Activated CD8-positive, alpha-beta memory T cell treated with anti-CD3 and anti-CD28 coated beads, Interleukin-2, amount 50 U/mL, for 1 hour (primary cell): ENCODE measurements around the gene LMNA.
"Not testable (repeated sequence)": the region's sequence is repeated elsewhere in the genome, so short reads cannot be mapped to it uniquely, and the experiment has no call there.

ENCODE experiments used
- DNase-seq: peaks from one replicate; pipeline ENCODE4 v3.0.0-alpha.2; 2020; ENCODE audit errors: extremely low read depth

LMNA gene

DNA sequence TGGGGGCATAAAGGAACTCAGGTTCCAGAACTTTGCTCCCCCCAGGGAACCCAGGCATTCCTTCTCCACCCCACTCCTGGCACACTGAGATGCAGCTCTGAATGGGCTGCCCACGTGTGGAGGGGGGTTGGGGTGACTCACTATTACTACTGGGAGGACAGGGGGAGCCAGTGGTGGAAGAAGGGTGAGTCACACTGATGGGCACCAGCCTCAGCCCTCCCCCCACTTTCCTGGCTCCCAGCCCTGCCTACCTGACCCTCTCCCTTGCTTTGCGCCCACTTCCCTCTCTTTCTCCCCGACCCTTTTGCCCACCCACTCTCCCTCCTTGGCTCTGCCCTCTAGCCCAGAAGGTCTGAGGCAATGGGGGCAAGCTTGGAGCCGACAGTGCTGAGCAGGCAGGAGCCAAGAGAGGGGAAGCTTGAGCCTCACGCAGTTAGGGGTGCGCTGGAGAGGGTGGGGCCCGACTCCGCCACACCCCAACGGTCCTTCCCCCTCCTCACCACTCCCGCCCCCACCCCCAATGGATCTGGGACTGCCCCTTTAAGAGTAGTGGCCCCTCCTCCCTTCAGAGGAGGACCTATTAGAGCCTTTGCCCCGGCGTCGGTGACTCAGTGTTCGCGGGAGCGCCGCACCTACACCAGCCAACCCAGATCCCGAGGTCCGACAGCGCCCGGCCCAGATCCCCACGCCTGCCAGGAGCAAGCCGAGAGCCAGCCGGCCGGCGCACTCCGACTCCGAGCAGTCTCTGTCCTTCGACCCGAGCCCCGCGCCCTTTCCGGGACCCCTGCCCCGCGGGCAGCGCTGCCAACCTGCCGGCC, at the start of gene LMNA:
TSS of gene LMNA (plus strand) at position 611 of the 818 bp plus-strand sequence. CDS start 208 bp downstream, outside the sequence.
- DNase-seq: peak; percentile 77

DNA sequence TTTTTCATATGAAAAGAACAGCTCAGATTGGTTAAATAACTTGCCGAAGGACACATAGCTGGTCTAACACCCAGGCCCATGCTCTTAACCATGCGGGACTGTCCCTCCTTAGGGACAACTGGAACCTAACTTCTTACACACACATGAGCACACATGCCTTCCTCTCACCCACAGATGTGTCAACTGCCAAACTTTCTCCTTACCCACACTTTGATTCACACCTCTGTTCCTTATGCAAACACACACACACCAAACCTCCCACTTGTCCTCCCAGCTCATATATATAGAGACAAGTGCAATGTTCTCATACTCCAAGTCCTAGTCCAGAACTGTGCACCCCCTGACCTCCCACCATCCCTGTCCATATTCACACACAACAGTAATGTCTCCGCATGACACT, 49.3 kb upstream of the LMNA start:
- DNase-seq: no peak

DNA sequence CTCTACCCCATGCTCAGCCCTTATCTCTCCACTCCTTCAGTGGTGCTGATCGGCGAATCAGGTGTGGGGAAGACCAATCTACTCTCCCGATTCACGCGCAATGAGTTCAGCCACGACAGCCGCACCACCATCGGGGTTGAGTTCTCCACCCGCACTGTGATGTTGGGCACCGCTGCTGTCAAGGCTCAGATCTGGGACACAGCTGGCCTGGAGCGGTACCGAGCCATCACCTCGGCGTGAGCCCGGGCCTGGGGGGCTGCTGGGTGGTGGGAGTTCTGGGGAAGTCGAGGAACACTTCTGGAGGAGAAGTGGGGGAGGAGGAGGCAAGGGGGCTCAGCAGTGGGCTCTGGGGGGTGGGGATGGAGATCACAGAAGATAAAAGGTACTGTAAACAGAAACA, 48.6 kb upstream of the LMNA start:
- no peak for DNase-seq

DNA sequence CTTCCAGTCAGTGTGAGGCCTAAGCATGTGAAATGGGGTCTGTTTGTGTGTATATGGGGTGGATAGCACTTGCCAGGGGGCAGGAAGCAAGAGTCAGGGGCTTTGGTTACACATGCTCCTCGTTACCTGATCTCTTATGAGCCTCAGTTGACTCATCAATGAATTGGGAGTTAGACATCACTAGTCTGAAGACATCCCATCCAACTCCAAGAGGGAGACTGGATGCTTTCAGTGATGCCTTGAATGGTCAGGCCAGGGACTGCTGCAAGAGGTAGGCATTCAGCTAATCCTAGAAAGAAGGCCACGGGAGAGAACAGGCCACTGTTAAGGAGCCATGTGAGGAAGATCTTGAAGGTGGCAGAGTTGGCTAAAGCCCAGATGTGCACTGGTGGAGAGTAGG, 47.2 kb upstream of the LMNA start:
- no peak for DNase-seq

DNA sequence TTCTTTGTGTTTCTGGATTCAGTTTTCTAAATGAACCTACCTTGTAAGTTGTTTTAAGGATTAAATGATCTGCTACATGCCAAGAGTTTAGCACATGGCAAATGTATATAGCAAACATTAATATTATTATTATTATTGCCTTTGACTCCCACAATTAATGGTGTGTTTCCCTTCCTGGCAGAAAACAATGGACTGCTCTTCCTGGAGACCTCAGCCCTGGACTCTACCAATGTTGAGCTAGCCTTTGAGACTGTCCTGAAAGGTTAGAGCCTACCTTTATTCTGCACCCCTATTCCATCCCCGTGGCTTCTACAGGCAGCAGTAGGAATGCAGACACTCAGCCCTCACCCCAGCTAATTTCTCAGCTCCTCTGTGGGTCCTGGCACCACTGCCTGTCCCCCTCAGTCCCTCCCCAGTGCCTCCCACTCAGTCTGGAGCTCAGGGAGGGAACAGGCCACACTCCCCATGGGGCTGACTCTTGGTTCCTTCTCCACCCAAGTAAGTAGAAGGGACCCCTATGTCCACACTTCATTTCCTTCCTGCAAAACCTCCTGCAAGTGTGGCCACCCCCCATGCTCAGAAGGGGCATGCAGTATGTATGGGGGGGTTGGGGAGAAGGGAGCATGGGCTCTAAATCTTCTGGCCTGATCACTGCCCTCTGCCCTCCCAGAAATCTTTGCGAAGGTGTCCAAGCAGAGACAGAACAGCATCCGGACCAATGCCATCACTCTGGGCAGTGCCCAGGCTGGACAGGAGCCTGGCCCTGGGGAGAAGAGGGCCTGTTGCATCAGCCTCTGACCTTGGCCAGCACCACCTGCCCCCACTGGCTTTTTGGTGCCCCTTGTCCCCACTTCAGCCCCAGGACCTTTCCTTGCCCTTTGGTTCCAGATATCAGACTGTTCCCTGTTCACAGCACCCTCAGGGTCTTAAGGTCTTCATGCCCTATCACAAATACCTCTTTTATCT, 44.7 kb upstream of the LMNA start:
- DNase-seq: no peak

DNA sequence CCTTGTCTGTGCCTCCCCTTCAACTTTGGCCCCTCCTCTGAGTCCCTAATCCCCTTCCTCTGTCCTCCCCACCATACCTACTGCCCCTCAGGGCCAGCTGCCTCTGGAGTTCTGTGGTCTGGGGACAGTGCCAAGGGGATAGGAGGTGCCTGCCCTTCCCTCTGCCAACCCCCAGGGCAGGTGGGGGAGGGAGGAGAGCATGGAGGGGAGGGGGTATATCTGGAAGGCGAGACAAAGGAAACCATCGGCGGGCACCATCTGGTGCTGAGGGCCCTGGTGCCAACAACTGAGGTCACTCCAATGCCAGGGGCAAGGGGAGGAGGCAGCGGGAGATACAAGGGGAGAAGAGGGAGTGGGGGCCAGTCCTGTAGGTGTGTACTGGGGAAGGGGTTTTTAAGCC, 44.0 kb upstream of the LMNA start:
- DNase-seq: no peak

DNA sequence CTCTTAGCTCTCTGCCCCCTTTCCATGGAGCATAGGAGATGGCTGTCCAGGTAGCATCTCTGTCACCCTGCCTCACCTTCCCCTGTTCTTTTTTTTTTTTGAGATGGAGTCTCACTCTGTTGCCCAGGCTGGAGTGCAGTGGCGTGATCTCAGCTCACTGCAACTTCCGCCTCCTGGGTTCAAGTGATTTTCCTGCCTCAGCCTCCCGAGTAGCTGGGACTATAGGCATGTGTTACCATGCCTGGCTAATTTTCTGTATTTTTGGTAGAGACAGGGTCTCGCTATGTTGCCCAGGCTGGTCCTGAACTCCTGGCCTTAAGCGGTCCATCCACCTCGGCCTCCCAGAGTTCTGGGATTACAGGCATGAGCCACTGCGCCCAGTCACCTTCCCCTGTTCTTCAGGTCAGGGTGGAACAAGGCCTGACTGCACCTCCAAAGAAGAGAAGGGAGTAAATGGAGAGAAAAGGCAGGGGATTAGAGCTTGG, 43.1 kb upstream of the LMNA start:
- DNase-seq: not testable (repeated sequence)

DNA sequence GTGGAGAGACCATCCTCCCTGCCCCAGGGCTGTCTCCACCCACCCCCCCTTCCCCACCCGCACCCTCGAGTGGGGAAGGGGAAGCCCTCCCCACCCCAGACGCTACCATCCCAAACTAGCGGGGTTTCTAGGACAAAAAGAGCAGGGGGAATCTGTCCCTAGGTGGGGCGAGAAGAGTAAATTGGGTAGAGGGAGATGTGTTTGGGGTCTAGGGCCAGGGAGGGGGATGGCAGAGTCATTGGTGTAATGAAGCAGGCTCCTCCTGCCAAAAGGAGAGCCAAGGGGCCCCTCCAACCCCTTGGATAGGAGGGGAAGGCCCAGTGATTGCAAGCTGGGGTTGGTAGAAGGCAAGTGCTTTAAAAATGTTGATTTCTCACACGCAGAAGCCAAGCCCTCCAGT, 42.3 kb upstream of the LMNA start:
- DNase-seq: no peak

DNA sequence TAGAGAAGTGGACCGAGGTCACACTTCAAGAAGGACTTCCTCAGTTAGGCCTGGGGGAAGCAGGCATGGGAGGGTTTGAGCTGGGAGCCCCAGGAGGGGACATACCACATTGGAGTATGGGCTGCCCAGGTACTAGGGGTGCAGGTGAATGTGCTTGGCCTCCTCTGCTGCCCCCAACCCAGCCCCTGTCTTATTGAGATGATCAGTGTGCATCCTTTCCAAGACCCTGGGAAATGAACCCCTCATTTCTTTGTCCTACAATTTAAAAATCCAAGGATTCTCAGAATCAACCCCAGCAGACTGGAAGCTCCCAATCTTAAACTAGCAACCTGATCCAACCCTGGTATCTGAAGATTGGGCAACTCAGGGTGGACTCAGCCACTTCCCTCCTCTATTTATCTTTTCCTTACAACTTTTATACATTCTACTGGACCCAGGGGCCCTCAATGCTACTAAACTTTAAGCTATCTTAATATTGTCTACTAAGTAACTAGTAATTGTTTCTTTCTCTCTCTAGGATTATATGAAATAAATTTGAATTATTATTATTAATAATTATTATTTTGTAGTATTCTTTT, 41.3 kb upstream of the LMNA start:
- DNase-seq: no peak

DNA sequence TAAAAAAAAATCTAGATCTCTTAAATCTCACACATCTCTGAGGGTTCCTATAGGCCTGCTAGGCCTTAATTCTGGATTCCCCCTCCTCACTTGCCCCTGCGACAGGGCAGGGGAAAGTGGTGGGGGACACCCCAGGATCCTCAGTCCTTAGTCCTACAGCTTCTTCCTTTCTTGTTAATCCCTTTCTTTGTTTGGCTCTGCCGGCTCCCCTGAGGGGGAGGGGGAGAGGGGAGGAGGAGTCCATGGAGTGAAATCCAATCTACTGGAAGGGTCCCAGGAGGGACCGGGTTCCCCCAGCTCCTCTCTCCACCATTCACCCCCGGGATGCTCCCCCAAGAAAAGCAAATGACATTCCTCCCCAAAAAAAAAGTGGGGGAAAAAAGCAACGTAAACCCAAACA, 40.8 kb upstream of the LMNA start:
- no peak for DNase-seq

DNA sequence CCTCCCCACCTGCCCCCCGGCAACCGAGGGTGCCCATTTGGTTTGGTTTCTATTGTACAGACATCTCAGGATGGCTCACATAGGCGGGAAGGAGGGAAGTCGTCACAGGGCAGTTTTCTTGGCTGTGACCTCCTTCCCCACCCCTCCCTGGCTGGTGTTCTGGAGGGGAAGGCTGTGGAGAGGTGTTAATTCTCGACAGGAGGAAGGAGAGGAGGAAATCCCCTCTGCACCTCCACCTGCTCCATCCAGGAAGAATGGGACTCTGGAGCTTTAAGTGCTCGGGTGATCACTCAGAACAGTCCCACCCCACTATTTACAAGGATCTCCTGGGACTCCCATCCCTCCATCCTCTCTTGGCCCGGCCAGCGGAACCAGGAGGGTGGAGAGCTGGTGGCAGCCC, 39.9 kb upstream of the LMNA start:
- no peak for DNase-seq

DNA sequence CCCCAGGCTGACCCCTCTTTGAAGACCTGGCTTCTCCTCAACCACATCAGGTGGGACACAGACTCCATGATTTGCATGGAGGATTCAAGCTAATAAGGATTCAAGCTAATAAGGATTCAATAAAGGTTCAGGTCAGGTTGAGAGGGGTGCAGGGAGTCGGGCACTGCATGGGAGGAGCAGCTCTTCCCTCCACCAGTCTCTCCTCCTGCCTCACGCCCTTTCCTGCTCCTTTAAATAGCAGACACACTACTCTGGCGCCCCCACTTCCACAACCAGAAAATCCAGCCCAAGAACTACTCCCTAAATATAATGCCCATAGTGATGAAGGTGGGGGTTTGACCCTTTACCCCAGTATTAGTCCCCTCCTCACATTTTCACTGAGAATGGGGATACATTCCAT, 39.3 kb upstream of the LMNA start:
- no peak for DNase-seq

DNA sequence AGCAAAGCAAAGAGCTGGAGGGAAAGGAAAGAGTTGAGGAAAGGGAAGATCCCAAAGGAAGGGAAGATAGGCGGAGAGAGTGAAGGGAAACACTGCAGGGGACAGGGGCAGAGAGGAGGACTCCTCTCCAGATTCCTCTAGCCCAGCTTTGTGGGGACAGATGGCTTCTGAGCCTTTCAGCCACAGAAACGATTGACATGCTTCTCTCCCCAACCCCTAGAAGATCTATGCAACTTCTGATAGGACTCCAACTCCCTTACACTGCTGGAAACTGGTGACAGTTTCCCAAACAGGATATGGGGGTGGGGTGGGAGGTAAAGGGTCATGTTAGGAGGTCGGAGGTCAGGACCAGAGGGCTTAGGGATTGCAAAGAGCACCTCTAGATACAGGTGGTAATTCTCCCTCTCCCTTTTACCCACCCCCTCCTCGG, 38.7 kb upstream of the LMNA start:
- DNase-seq: no peak

DNA sequence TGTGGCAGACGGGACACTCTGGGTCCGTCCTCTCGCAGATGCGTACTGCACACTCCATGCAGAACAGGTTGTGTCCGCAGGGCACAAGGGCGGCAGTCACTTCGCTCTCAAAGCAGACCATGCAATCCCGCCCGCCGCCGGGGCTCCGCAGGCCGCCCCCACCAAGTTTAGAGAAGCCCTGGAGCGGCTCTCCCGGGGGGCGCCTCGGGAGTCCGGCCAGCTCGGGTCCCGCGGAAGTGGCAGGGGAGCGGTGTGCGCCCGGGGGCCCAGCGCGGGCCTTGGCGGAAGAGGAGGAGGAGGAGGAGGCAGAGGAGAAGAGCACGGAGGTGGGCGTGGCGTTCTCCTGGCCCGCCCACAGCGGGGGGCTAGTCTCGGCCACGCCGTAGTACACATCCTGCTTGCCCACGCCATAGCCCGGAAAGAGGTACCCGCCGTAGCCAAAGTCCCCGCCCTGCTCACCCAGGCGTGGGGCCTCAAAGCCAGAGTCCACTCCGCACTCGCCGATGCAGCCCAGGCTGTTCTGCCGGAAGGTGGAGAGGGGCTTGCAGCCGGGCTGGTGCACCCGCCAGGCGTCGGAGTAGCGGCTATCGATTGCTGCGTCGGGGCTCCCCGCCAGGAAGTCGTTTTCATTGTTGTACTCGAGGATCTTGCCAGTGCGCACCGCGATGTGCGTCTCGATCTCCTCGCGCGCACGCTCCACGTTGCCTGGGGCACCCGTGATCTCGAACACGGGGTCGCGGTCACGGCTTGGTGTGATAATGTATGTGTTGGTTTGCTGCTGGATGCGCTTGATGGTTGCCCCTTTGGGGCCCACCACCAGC, 37.7 kb upstream of the LMNA start:
- DNase-seq: no peak

DNA sequence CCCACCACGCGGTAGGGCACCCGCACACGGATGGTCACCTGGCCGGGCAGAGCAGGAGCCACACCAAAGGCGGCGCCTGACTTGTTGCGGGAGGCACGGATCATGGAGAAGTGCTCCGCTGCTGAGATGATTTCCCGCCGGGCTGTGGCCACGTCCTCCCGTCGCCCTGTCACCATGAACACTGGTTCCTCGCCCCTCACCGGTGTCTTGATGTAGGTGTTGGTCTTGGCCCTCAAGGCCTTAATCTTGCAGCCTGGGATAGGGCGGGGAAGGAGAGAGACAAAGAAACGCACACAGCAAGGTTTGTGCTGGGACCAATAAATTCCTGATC, 37.1 kb upstream of the LMNA start:
- DNase-seq: no peak

DNA sequence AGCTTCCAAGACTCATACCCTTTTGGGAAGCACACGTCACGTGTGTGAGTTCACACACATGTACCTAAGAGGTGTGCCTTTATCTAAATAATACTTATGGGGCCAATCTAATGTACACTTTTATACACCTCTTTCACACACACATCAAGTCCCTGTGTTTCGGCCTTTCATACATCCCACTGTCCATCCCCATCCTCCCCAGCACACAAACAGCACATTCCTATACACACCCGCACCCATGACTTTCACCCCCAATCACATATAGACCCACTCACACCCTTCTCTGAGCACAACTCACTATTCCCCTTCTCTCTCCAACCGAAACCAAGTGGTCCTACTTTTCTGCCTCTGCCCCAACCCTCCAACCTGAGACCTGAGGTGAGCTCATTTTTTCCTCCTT, 35.8 kb upstream of the LMNA start:
- no peak for DNase-seq

DNA sequence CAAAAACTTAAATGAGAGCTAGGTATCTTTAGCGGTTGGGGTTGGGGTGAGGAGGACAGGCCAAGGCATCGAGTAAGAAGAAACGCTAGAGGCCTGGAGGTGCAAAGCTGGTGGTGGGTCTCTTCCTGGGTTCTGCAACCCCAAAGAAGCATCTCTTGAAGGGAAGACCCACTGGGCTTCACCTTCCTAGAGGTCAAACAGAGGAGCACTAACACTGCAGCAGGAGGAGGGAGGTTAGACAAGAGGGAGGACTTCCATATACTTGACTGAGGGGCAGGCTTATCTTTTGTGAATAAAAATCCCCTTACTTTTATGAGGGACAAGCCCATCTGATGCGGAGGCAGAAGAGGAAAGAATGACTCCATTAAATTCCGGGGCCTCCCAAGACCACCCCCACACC, 34.7 kb upstream of the LMNA start:
- no peak for DNase-seq

DNA sequence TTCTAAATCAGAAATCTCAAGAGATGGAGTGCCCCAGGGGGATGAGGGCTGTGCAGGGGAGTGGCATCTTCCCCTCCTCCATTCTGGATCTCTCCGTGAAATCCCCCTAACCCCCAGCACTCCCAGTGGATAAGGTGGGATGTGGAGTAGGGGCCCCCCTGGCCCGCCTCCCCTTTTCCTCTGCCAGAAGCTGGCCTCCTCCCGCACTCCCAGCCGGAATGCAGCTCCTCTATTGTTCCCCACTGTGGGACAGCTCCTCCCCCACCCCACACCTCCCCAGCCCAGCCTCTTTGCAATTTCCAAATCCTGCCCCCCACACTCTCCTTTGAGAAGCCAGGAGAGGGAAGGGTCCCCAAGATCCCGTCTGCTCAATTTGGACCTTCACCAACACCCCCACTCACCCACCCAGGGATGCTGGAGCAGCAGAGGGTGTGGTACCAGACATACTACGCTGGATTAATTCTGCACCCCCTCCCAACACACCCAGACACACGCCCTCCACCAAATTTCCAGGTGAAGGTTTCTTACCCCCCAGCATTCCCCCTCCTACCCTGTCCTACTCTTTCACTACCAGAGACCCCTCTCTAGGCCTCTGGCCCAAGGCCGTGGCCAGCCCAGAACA, 34.2 kb upstream of the LMNA start:
- DNase-seq: no peak

DNA sequence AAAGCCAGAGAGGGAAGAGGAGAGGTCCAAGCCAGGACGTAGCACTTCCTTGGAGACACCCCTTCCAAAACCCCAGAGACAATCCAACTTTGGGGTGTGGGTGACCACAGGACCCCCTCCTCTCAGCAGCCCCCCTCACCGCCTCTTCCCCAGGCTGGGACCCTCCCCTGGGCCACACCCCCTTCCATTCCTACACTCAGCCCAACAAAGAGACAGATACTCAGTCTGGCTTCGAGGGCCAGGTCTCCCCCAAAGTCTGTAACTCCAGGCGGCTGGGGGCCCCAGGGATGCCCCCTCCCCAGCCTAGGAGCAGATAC, 33.7 kb upstream of the LMNA start:
- DNase-seq: no peak

DNA sequence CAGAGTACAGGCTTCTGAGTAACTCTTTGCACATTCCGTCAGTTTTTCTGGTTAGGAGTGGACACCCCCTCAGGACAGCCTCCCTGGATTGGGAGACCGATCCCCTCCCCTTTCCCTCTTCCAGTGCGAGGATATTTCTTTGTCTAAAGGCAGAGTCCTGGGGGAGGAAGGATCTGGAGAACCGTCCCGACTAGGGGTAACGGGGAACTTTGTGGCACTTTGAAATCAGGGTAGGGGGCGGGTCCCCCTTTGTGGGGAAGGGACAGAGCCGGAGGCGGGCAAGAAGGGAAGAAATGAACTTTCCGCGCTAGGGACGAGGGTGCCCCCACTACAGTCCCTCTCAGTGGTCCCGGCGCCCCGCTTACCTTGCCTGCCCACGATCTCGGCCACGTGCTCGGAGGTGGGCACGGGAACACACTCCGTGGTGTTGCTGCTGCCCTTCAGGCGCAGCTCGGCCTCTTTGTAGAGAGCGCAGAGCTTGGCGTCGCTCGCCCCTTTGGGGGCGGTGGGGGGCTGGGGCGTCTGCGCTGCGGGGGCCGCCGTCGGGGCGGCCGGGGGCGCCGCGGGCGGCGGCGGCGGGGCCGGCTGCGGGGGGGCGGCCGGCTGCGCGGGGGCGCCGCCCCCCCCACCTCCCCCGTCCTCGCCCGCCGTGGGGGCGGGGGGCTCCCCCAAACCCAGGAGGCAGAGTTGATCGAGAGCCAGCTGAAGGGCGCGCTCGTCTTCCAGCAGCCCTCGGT, 33.2 kb upstream of the LMNA start:
- no peak for DNase-seq

DNA sequence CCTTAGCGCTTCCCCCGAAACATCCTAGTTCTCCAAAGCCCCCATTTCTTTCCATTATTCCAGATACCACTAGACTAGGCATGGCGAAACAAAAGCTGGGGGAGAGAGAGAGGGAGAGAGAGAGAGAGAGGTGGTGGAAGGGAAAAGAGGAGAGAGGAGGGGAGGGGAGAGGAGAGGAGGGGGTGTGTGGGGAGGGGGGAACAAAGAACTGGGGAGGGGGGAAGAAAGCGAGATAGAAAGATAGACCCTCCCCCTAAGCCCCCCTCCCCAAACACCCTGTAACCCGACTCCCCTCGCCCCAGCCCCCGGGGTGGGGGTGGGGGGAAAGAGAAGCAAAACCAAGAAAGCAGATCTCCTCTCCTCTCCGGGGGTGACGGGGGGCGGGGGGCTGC, 32.6 kb upstream of the LMNA start:
- no peak for DNase-seq
